Measurements from ENCODE around the gene KREMEN2.

DNA sequence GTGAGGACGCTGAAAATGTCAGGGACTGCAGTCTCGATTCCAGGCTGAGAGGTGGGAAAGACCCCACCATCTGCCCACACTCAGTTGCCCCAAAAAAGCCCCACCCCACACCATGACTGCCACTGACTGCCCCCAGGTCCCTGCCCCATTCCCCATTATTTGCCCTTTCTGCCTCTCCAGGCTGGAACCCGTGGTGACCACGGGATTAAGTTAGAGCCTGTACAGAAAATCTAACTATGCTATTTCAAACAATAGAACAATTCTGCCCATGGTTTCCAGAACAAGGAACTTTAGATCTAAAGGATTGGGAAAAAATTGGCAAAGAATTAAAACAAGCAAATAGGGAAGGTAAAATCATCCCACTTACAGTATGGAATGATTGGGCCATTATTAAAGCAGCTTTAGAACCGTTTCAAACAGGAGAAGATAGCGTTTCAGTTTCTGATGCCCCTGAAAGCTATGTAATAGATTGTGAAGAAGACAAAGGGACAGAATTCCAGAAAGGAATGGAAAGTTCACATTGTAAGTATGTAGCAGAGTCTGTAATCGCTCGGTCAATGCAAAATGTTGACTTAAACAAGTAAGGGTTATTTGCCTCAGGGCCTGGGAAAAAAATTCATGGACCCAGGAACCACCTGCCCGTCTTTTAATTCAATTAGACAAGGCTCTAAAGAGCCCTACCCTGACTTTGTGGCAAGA, 38.0 kb upstream of the KREMEN2 start:
- TF ChIP-seq, protein P1, sequence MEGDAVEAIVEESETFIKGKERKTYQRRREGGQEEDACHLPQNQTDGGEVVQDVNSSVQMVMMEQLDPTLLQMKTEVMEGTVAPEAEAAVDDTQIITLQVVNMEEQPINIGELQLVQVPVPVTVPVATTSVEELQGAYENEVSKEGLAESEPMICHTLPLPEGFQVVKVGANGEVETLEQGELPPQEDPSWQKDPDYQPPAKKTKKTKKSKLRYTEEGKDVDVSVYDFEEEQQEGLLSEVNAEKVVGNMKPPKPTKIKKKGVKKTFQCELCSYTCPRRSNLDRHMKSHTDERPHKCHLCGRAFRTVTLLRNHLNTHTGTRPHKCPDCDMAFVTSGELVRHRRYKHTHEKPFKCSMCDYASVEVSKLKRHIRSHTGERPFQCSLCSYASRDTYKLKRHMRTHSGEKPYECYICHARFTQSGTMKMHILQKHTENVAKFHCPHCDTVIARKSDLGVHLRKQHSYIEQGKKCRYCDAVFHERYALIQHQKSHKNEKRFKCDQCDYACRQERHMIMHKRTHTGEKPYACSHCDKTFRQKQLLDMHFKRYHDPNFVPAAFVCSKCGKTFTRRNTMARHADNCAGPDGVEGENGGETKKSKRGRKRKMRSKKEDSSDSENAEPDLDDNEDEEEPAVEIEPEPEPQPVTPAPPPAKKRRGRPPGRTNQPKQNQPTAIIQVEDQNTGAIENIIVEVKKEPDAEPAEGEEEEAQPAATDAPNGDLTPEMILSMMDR (IDR thresholded peaks at IDR 0.05): no peak
- TF ChIP-seq POLR2A (IDR thresholded peaks at IDR 0.05): no peak

Measured in ovary (tissue), 3 donors.